GM12878 (cell line): Measurements from ENCODE around the gene MANEAL. TPM values are rescaled to one million over a fixed set of nuclear protein-coding genes. Genes with fewer than 3 reads are reported as not detected.

Experiments used
- ATAC-seq: fragments of 200-7000 bp; cut with Tn5 transposase; 3 replicates; pipeline ENCODE4 v1.9.1; 2020; ENCODE audit warnings: mild to moderate bottlenecking, moderate library complexity
- BruUV-seq: library from RNA; stranded (reverse); fragments of 400-500 nt; replicated peaks from 2 replicates; lab custom pipeline; 2021; lab: Mats Ljungman, UMichigan
- CTCF ChIA-PET: fragments of 300-600 bp; sonication (Branson Sonifier 250); formaldehyde crosslinking; extraction: SDS; loops from one replicate; lab custom pipeline; 2021; ENCODE audit warnings: inconsistent platforms; lab: Yijun Ruan, JAX
- POLR2A ChIA-PET: fragments of 350-600 bp; formaldehyde crosslinking; extraction: SDS; loops from one replicate; lab custom pipeline; 2021; ENCODE audit warnings: inconsistent platforms; lab: Charles Lee
- RAD21 ChIA-PET: fragments of 300-600 bp; sonication (Branson Sonifier 250); formaldehyde crosslinking; loops from one replicate; lab custom pipeline; 2023; ENCODE audit warnings: antibody characterized with exemption; ENCODE audit not compliant: unreplicated experiment; lab: Charles Lee
- SMC1A ChIA-PET: fragments of 300-600 bp; sonication (Branson Sonifier 250); formaldehyde crosslinking; loops from one replicate; lab custom pipeline; 2023; ENCODE audit not compliant: unreplicated experiment, uncharacterized antibody; lab: Charles Lee
- DNase-seq: peaks from one replicate; pipeline ENCODE4 v3.0.0-alpha.2; 2011; ENCODE audit warnings: low read depth, low spot score
- FAIRE-seq: peaks from 3 replicates; lab custom pipeline; 2011; peaks lifted over from hg19 to GRCh38; lab: Jason Lieb, UNC
- H2AFZ ChIP-seq: 2 replicates; pipeline ENCODE4 v1.6.0; 2011; ENCODE audit warnings: low read depth, low read length, control low read depth; ENCODE audit not compliant: control insufficient read depth
- H3K27ac ChIP-seq: 2 replicates; pipeline ENCODE4 v1.5.1; 2011; ENCODE audit warnings: control low read depth; ENCODE audit not compliant: control insufficient read depth, insufficient read depth
- H3K27me3 ChIP-seq, 2 experiments: replicated peaks in 1 of 2; 2 replicates each; pipeline versions ENCODE4 v1.6.0 to v1.6.1; 2011; ENCODE audit warnings: low read length in 1 of 2; ENCODE audit not compliant: control insufficient read depth in 2 of 2, insufficient read depth in 2 of 2
- H3K36me3 ChIP-seq, 2 experiments: 2 replicates each; pipeline ENCODE4 v1.5.1; 2011; ENCODE audit warnings: low read length in 1 of 2; ENCODE audit not compliant: control insufficient read depth in 2 of 2, insufficient read depth in 2 of 2
- H3K4me1 ChIP-seq: 2 replicates; pipeline ENCODE4 v1.6.1; 2011; ENCODE audit warnings: mild to moderate bottlenecking, low read length, moderate library complexity, mixed read lengths; ENCODE audit not compliant: control insufficient read depth, insufficient read depth
- H3K4me2 ChIP-seq: 2 replicates; pipeline ENCODE4 v1.6.0; 2011; ENCODE audit warnings: control low read depth; ENCODE audit not compliant: control insufficient read depth, insufficient read depth
- H3K4me3 ChIP-seq: fragments of 200-600 bp; sonication (generic); 2 replicates; pipeline ENCODE4 v1.5.1; 2016
- H3K79me2 ChIP-seq: 2 replicates; pipeline ENCODE4 v1.6.0; 2011; ENCODE audit warnings: low read length; ENCODE audit not compliant: control insufficient read depth, insufficient read depth
- H3K9ac ChIP-seq: 2 replicates; pipeline ENCODE4 v1.8.0; 2011; ENCODE audit warnings: low read length, control low read depth, mixed read lengths; ENCODE audit not compliant: control insufficient read depth, insufficient read depth
- H3K9me3 ChIP-seq: replicated peaks from 3 replicates; pipeline ENCODE4 v1.5.1; 2011; ENCODE audit warnings: mild to moderate bottlenecking, low read length; ENCODE audit not compliant: control insufficient read depth, insufficient read depth
- H4K20me1 ChIP-seq: 2 replicates; pipeline ENCODE4 v1.6.0; 2011; ENCODE audit not compliant: control insufficient read depth, insufficient read depth
- BMI1 ChIP-seq: fragments of 450-650 bp; IDR thresholded peaks from 2 replicates; pipeline ENCODE4 v1.6.1; 2016; ENCODE audit warnings: mild to moderate bottlenecking, moderate library complexity, borderline replicate concordance
- CREB1 ChIP-seq: IDR thresholded peaks from 2 replicates; pipeline ENCODE4 v1.6.1; 2012; ENCODE audit warnings: low read depth, mild to moderate bottlenecking, inconsistent platforms
- EP300 ChIP-seq, 2 experiments: fragments of 150-350 bp in 1 of 2; IDR thresholded peaks; 2 replicates each; pipeline ENCODE4 v1.6.1; 2011 to 2012; ENCODE audit warnings: low read depth in 2 of 2, low read length in 2 of 2, borderline replicate concordance in 1 of 2, improper control_type of control experiment in 1 of 2, inconsistent platforms in 1 of 2; ENCODE audit not compliant: control insufficient read depth in 1 of 2
- MYC ChIP-seq: IDR thresholded peaks from 2 replicates; pipeline ENCODE4 v1.6.1; 2011; ENCODE audit warnings: mild to moderate bottlenecking, low read length, moderate library complexity, inconsistent platforms; ENCODE audit not compliant: insufficient read depth, insufficient replicate concordance, insufficient read length, severe bottlenecking
- RCOR1 ChIP-seq: conservative IDR thresholded peaks from 2 replicates; pipeline ENCODE4 v1.6.1; 2012; ENCODE audit warnings: low read depth, low read length, improper control_type of control experiment
- SPI1 ChIP-seq: IDR thresholded peaks from 2 replicates; pipeline ENCODE4 v1.6.1; 2011; ENCODE audit warnings: low read depth, mild to moderate bottlenecking, low read length, moderate library complexity, borderline replicate concordance; ENCODE audit not compliant: insufficient read depth
- STAT3 ChIP-seq: IDR thresholded peaks from 2 replicates; pipeline ENCODE4 v1.6.1; 2011; ENCODE audit warnings: low read depth, low read length, improper control_type of control experiment
- TCF3 ChIP-seq: IDR thresholded peaks from 2 replicates; pipeline ENCODE4 v1.6.1; 2012; ENCODE audit warnings: low read depth, mild to moderate bottlenecking, low read length, borderline replicate concordance; ENCODE audit not compliant: insufficient read depth
- YY1 ChIP-seq: IDR thresholded peaks from 2 replicates; pipeline ENCODE4 v1.6.1; 2011; ENCODE audit warnings: low read depth, mild to moderate bottlenecking, low read length
- WGBS: methylation state at CpG from one replicate; pipeline ENCODE4 v1.1.6; 2016; ENCODE audit warnings: low lambda C conversion rate; ENCODE audit not compliant: insufficient replicate concordance, insufficient coverage; ENCODE audit errors: missing lambda C conversion rate; 5-methylcytosine and 5-hydroxymethylcytosine counted together
- in situ Hi-C: fragments of 300-500 bp; cut with MboI; formaldehyde crosslinking; loops from 9 replicates; pipeline ENCODE4 v1.14.3; 2018; ENCODE audit warnings: mixed read lengths
- intact Hi-C: fragments of 100-400 bp; cut with micrococcal nuclease; formaldehyde crosslinking; loops from one replicate; pipeline ENCODE4 v1.14.2; 2022; ENCODE audit not compliant: unreplicated experiment
- polyA plus RNA-seq, 11 experiments: library from polyadenylated mRNA; depleted of rRNA in 4 of 11; unstranded in 6 of 11; stranded (reverse) in 5 of 11; fragments of >200 nt; fragmentation: Nextera tagmentation in 4 of 11; fragmentation: Illumina TruSeq in 1 of 11; extraction: Ambion mirVana in 4 of 11; extraction: Trizol in 1 of 11; gene quantifications; 1 replicate in 1 of 11; 2 replicates in 10 of 11; pipeline versions ENCODE4 v1.2.1 to v1.2.3, GENCODE V29; 2011 to 2016; ENCODE audit warnings: inconsistent platforms in 2 of 11, missing spikeins in 2 of 11, low read depth in 1 of 11
- total RNA-seq, 4 experiments: library from RNA; depleted of rRNA in 3 of 4; stranded (reverse); fragments of >200 nt in 3 of 4; fragmentation: Illumina TruSeq in 1 of 4; extraction: Trizol in 1 of 4; gene quantifications; 2 replicates each; pipeline versions ENCODE4 v1.2.1 to v1.2.3, GENCODE V29; 2013 to 2021
- TF ChIP-seq, protein P1 (sequence below): IDR thresholded peaks from 2 replicates; pipeline ENCODE4 v1.6.1; 2012; ENCODE audit warnings: low read depth, low read length, improper control_type of control experiment

The MANEAL gene
- total and polyA plus RNA-seq, 10 of the 15 experiments (the other 5 are each of a cell fraction or from before 2014, with no cell fraction given): 0.83 to 11.1 (median 5.7) TPM

DNA sequence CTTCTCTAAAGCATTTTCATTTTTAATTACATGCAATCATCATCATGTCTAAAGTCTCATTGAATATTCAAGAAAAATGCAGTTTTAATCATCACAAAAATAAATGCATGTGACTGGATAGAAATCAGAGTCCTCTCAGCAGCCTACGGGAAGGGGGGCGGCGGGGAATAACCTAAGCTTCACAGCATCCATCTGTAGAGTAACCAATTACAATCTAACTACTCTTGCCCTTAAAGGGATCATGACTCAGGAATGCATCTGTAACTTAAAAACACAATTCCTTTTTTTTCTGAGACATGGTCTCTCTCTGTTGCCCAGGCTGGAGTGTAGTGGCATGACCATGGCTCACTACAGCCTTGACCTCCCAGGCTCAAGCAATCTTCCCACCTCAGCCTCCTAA is 43.1 kb downstream of the MANEAL start:
- DNase-seq: no peak
- SMC1A ChIA-PET: interaction anchor here (0.6 to 1.0 kb wide), 2 partner anchors 23 to 251 kb away, joined by 3 read pairs; no protein-coding TSS in a partner anchor
- no peaks in the 10 kb centered on the region for H3K4me1 ChIP-seq
- no peaks in the 10 kb centered on the region for H3K9me3 ChIP-seq
- FAIRE-seq: no peak
- H3K4me3 ChIP-seq: no peak overlapping the region
- no peaks in the 10 kb centered on the region for H3K79me2 ChIP-seq
- H4K20me1 ChIP-seq: no peaks in the 10 kb centered on the region
- 67% methylated on average over 3 of the region's 3 CpGs for WGBS
- CTCF ChIA-PET: interaction anchor here (0.8 to 3.7 kb wide), 2 partner anchors 23 to 25 kb away, joined by 3 to 12 read pairs; partner anchors contain the start of gene MTF1
- H3K36me3 ChIP-seq: peaks cover 21 to 27% of the 10 kb centered on the region in 2 experiments
- no peak overlapping the region for H2AFZ ChIP-seq
- H3K4me2 ChIP-seq: no peak overlapping the region
- no TSS peak for BruUV-seq
- H3K27ac ChIP-seq: no peak overlapping the region
- TF ChIP-seq SPI1: no peak
- in situ Hi-C loops (no loop called here), intact Hi-C loops (no loop called here)
- ATAC-seq: no peak
- RAD21 ChIA-PET: no interaction called here
- no peak overlapping the region for H3K9ac ChIP-seq
- POLR2A ChIA-PET: no interaction called here
- no peaks in the 10 kb centered on the region for H3K27me3 ChIP-seq

DNA sequence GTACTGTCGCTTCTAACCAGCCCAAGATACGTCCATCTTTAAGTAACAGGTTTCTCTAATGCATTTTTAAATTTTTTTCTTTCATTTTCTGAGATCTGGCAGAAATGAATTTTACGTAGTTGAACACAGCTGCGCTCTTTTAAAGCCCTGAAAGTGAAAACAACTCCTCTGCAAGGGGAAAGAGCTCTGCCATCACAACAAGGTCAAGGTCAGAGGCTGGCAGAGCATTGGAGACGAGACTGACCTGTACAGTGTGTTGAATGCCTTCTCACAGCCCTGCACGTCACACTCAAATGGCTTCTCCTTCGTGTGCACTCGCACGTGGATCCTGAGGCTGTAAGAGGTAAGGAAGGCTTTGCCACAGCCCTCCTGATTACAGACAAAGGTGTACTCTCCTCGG is 46.0 kb downstream of the MANEAL start:
- H3K4me2 ChIP-seq: no peak overlapping the region
- CTCF ChIA-PET: interaction anchor here (1.3 kb wide), 1 partner anchor 12 kb away, joined by 5 read pairs; no protein-coding TSS in a partner anchor
- no peak overlapping the region for H3K27ac ChIP-seq
- no peaks in the 10 kb centered on the region for H3K9me3 ChIP-seq
- SMC1A ChIA-PET: interaction anchor here (1.1 kb wide), 1 partner anchor 11 kb away, joined by 3 read pairs; no protein-coding TSS in a partner anchor
- intact Hi-C loops: no loop called here
- FAIRE-seq (no peak), ATAC-seq (no peak)
- H3K27me3 ChIP-seq: no peaks in the 10 kb centered on the region
- POLR2A ChIA-PET: interaction anchor here (0.6 to 1.7 kb wide), 2 partner anchors 11 to 27 kb away, joined by 3 to 5 read pairs; no protein-coding TSS in a partner anchor
- H3K79me2 ChIP-seq: peaks cover 9% of the 10 kb centered on the region
- RAD21 ChIA-PET: no interaction called here
- no peaks in the 10 kb centered on the region for H3K4me1 ChIP-seq
- no peak overlapping the region for H3K4me3 ChIP-seq
- no peak overlapping the region for H3K9ac ChIP-seq
- TF ChIP-seq YY1 (no peak), TCF3 (no peak), STAT3 (no peak), EP300 (IDR thresholded peaks at IDR 0.05; ENCODE audit: borderline replicate concordance in 1 of 2, control insufficient read depth in 1 of 2, low read depth in 2 of 2, low read length in 2 of 2) (no peak), CREB1 (no peak), RCOR1 (no peak), MYC (no peak), BMI1 (no peak)
- TF ChIP-seq, protein P1, sequence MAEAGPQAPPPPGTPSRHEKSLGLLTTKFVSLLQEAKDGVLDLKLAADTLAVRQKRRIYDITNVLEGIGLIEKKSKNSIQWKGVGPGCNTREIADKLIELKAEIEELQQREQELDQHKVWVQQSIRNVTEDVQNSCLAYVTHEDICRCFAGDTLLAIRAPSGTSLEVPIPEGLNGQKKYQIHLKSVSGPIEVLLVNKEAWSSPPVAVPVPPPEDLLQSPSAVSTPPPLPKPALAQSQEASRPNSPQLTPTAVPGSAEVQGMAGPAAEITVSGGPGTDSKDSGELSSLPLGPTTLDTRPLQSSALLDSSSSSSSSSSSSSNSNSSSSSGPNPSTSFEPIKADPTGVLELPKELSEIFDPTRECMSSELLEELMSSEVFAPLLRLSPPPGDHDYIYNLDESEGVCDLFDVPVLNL: no peak
- TF ChIP-seq, all 136 proteins: peak for 0
- H2AFZ ChIP-seq: no peak overlapping the region
- no peaks in the 10 kb centered on the region for H4K20me1 ChIP-seq
- H3K36me3 ChIP-seq: peaks cover 15 to 23% of the 10 kb centered on the region in 2 experiments
- no TSS peak for BruUV-seq
- in situ Hi-C loops: no loop called here
- no peak for DNase-seq
- 86% methylated on average over 10 of the region's 10 CpGs for WGBS
